HG03442 (cell line): Measurements from ENCODE around the gene KCNN4.

Experiments used
- ATAC-seq: cut with Tn5 transposase; IDR thresholded peaks from one replicate; pipeline ENCODE4 v1.9.1; 2021; ENCODE audit warnings: mild to moderate bottlenecking, moderate library complexity; ENCODE audit not compliant: unreplicated experiment

The KCNN4 gene

DNA sequence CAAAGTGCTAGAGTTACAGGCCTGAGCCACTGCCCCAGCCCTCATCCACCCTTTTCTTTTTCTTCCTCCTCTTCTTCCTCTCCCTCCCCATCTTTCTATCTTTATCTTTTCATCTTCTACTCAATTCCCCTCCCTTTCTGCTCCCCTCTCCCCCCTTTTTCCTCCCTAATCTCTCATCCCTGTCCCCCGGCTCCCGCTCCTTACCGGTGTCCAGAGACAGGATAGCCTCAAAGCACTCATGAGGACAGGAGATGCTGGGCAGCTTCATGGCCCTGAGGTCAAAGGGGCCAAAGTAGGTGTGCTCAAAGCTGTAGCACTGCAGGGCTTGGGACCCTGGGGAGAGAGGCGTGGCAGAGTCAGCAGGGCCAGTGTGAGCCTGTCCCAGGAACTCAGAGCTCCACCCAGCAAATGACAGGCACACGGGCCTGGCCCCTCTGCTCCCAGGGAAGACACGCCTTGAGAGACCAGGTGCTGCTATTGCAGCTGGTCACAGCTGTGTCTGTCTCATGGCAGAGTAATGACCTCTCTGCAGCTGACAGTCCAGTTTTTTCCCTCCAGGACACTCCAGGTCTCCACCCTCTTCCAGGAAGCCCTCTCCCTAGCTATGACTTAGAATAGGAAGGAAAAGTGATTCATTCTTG is 18.8 kb upstream of the KCNN4 start:
- no peak for ATAC-seq

DNA sequence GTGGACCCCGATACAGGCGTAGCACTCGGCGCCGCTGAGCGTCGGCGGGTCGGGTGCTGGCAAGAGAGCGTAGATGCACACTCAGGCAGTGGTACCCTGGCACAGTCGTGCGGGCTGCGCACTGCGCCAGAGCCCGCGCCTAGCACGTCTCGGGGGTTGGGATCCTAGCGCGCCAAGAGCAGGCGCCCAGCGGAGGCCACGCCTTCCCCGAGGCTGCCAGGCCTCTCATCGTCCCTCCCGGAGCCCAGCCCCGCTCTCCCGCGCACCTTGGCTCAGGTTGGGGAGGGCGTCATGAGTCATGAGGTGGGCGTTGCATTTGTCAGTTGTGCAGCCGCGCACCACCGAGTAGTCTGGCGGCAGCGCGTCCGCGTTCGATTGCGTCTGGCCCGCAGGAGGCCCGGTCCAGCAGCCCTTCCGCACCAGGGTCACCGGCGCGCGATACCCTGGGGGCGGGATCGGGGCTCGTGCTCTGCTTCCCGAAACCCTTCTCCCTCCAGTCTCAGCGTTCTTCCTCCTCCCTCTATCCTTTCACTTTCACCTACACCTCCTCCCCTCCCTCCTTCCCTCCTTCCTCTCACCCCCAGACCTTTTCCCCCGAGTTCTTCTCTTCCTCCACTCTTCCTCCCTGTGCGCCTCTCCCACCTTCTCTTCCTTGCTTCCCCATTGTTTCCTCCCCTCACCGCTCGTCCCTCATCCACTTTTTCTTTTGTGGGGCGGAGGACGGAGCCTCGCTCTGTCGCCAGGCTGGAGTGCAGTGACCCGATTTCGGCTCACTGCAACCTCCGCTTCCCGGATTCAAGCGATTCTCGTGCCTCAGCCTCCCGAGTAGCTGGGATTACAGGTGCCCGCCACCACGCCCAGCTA is 18.0 kb upstream of the KCNN4 start:
- ATAC-seq, result no peak

DNA sequence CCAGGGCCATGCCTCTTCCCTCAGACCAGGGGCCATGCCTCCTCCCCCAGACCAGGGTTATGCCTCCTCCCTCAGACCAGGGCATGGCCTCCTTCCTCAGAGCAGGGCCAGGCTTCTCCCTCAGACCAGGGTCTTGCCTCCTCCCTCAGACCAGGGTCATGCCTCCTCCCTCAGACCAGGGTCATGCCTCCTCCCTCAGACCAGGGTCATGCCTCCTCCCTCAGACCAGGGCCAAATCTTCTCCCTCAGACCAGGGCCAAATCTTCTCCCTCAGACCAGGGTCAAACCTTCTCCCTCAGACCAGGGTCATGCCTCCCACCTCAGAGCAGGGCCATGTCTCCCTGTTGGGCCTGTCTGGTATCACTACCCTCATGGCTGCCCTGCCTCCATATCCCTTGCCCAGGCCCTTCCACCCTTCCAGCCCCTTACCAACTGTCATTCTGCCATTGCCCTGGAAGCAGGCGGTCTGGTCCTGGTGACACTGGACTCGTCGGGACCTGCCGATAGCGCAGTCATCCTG is 17.3 kb upstream of the KCNN4 start:
- no peak for ATAC-seq

DNA sequence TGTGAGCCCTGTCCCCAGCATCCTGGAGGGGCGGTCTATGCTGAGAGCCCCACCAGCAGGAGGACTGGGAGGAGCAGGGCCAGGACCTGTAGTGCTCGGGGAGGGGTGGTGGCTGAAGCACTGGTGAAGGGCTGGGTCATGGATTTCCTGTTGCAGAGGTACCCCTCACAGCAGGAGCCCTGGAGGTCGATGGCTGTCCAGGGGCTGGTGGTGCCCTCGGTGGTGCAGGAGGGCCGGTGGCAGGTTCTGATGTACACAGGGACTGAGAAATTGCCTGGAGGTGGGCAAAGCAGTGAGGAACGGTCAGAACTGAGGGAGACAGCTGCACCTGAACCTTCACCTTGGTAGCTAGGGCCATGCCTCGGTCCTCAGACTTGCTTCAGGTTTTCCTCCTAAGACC is 16.8 kb upstream of the KCNN4 start:
- no peak for ATAC-seq

DNA sequence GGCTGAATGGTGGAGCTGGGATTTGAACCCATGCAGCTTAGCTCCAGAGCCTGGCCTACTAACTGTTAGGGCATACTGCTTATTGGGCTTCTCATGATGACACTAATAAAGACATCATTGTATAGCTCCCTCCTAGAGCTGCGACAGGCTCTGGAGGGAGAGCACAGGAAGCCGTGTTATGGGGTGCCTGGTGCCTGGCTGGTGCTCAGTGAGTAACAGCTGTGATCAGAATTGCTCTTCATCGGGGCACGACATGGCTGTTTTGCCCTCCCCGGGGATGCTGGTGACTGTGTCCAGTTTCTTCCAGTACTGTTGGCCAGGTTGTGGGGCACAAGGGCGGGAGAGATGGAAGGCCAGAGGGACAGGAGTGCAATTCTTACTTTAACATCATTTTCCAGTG is 16.3 kb upstream of the KCNN4 start:
- ATAC-seq, result no peak

DNA sequence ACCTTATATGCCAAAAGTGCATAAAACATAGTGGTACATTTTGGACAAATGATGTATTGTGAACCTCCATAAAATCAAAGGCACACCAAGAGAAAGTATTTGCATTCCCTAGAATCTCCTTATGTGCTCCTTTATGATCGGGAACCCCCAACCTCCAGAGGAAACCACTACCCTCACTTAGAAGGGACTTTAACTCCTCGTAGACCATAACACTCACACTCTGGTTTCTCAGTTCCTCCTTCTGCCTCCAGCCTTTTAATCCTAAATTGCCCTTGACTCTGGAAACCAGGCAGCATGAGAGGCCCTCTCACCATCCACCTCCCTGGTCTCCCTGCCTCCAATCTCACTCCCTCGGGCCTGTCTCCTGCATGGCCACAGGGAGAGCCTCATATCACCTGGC is 9.8 kb upstream of the KCNN4 start:
- ATAC-seq, result no peak

DNA sequence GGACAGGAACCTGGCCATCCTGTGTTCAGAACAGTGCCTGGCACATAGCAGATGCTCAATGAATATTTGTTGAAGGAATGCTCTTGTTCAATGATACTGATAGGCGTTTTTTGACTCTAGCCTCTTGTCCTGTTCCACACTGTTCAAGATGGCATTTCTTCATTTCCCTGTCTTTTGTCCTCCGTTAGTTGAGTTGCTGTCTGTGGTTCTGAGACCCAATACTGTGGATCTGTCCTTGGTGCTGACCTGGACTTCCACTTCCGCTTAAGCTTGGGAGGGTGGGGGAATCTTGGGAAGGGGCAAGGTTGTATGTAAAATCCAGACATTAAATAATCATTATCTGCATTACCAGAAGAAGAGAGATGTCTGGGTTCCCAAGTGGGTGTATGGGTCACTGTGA is 8.3 kb upstream of the KCNN4 start:
- ATAC-seq, result no peak

DNA sequence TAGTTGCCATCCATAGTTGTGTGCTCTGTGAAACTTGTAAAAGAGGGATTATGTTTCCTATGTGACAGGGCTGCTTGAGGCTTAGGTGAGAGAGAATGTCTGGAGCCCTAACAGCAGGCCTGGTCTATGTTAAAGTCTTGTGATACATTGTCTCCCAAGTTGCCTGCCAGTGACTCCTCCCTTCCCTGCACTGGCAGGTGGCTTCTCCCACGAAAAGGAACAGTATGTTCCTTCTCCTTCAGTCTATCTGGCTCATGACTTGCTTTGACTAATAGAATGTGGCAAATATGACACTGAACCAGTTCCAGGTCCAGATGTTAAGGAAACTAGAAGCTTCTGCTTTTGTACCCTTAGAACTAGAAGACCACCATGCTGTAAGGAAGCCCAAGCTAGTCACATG is 5.9 kb upstream of the KCNN4 start:
- ATAC-seq, result no peak

DNA sequence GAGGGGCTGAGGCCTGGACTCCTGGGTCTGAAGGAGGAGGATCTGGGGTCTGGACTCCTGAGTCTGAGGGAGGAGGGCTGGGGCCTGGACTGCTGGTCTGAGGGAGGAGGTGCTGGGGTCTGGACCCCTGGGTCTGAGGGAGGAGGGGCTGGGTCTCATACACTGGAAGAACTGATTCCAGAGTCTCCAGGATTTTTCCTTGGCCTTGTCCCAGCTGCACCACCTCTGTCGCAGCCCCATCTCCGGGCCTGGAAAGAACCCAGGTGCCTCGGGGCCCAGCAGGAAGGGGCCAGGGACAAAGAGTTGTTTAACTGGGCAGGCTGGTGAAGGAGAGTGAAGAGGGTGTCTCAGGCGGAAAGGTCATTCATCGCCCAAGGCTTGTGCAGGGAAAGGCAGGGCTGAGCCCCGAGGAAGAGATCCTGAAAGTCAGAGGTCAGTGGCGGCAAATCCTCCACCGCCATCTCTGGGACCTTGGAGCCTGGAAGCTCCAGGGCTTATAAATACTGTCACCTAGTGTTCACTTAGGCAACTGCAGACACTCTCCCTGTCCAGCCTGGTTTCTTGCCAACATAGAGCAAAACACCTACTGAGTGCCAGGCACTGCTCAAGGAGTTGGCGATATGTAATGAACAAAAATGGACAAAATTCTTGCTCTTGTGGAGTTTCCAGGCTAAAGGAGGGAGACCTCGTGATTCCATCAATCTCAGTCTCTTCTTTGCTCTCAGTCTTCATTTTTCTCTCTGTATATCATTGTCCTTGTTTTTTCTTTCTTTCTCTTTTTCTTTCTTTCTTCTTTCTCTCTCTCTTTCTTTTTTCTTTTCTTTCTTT is 4.4 kb upstream of the KCNN4 start:
- no peak for ATAC-seq

DNA sequence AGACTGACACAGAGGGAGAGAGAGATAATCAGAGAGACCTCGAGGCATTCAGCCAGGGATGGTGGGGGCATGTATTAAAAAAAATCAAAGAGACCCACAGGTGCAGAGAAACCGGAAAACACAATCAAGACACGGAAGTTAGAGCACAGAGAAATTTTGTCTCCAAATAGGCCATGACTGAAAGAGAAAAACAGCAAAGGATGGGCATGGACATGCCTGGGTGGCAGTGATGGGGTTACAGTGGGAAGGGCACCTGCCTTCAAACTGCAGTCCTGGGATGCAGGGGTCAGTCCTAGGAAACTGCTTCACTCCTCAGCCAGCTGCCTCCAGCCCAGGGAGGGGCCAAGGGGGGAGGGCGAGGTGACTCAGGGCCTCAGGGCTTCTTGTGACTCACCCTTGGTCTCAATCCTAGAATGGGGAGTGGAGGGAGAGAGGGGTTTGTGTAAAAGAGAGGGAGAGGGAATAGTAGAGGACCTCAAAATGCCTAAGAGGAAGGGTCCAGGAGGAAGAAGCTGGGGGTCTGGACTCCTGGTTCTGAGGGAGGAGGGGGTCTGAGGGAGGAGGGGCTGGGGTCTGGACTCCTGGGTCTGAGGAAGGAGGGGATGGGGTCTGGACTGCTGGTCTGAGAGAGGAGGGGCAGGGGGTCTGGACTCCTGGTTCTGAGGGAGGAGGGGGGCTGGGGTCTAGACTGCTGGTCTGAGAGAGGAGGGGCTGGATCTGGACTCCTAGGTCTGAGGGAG is 3.6 kb upstream of the KCNN4 start:
- no peak for ATAC-seq

DNA sequence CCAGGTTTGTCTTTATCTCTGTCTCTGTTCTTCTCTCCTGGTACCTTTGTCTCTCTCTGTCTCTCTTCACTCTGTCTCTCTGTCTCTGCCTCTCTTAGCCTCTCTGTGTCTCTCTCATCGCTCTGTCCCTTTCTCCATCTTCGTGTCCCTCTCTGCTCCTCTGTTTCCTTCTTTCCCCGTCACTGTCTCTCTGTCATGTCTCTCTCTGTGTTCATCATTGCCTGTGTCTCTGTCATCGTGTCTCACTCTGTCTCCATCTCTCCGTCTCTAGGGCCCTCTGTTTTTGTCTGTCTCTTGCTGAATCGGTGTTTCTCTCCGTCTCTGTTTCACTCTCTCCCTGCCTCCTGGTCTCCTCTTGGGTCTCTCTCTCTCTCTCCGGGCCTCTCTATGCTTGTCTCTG is 2.9 kb upstream of the KCNN4 start:
- no peak for ATAC-seq

DNA sequence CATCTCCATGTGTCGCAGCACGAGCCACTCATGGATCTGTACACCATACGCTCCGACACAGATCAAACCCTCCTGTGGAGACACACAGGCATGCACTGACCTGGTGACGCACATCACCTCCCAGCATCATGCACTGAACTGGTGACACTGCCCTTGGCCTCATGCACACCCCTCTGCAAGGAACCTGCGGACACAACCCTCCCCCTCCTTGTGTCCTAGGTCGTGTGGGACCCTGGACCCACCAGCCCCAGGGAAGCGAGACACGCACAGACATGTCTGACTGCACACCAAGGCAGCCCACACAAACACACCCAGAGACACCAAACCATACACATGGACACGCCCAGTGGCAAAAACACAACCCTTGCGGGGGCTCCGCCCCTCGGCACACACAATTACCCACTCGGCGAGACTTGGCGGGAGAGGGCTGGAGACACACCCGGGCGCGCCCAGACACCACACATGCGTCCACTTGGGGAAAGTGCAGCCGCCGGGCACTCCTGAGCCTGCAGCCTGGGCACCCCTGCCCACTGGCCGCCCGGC is 2.0 kb upstream of the KCNN4 start:
- ATAC-seq, result no peak

DNA sequence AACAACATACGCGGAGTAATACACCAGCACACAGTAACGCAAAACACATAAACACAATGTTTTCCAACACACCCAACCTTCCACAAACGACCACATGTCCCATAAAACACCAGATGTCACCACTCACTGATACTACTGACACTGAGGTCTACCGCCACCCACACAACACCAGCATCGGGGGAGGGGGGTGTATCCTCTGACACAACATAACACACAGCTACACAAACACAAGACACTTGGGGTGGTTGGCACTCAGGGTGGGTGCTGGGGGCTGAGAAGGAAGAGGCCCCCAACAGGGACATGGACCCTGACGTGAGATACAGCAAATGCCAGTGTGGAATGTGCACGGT is 1.5 kb upstream of the KCNN4 start:
- no peak for ATAC-seq

DNA sequence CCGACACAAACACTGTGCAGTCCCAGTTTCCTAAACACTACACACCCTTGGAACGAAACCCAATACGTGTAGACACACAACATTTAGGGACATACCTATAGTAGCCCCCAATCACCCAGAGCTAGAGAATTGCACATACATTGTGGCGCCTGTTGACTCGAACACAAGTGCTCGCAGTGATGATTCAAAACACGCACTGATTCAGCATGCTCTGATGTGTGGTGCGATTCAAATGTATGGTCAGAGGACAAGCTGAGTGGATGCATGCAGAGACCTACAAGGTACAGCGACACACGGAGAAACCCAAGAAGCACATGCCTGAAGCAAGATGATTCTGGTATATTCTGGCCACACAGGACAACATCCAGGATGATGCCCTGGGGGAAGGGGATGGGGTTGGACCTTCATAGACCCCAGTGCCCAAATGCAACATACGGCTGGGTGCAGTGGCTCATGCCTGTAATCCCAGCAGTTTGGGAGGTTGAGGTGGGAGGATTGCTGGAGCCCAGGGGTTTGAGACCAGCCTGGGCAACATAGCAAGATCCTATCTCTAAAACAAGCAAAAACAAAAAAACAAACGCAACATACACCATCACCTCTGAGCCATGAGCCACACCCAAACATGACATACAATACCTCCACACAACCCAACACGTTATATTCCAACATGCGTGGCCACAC is 997 bp upstream of the KCNN4 start:
- ATAC-seq, result no peak

DNA sequence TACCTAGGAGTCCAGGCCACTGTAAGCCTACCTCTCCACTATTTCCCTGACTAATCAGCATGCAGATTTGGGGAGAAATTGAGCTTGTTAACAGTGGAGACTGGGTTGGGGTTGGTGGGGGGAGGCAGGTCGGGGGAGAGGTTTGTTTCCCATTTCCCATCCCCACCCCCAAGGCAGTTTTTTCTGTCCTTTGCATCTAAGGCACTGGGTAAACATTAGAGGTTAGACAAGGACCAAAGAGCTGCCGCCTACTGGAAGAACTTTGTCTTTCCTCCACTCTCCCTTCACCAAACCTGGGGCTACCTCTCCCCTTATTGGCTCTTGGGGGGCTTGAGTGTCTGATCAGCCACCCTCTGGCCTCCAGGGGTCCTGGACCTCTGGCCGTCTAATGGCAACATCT is 953 bp downstream of the KCNN4 start:
- no peak for ATAC-seq

DNA sequence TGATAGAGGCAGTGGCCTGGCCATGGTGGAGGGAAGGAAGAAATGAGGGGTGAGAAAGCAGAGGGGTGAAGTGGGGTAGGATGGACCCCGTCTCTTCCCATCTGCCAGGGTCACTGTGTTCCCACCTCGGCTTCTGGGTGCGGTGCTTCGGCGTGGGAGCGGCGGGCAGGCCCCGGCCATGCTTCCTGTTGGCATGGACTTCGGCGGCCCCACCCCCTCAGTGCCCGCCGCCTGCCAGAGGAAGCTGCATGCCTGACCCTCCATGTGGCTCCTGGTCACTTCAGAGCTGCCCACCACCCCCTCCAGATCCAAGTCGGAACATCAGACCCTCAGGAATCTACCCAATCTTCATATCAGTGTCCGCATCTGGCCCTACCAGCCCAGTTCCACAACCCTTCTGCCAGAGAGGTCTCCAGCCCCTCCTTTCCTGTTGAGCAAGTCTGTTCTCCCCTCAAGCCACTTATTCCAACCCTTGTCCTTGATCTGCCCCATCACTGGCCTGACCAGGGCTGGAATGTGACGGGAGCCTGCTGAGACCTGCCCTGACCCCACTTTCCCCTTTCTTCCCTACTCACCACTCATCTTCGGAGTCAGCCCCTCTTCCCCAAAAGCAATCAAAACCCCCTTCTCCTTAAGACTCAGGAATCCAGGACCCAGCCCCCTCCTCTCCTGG is 1.5 kb downstream of the KCNN4 start:
- ATAC-seq, result no peak

DNA sequence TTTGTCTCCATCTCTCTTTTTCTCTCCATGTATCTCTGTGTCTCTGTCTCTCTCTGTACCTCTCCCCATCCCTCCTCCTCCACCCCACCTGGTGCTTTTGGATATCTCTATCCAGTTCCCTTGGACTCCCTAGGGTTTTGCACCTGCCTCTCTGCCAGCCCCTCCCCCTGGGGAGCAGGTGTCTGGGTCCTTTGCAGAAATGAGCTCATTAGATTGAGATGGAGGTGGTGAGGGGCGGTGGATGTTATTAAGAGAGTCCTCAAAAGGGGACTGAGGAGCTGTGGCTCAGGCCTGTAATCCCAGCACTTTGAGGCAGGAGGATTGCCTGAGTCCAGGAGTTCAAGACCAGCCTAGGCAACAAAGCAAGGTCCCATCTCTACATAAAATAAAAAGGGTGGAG is 2.1 kb downstream of the KCNN4 start:
- ATAC-seq, result no peak

DNA sequence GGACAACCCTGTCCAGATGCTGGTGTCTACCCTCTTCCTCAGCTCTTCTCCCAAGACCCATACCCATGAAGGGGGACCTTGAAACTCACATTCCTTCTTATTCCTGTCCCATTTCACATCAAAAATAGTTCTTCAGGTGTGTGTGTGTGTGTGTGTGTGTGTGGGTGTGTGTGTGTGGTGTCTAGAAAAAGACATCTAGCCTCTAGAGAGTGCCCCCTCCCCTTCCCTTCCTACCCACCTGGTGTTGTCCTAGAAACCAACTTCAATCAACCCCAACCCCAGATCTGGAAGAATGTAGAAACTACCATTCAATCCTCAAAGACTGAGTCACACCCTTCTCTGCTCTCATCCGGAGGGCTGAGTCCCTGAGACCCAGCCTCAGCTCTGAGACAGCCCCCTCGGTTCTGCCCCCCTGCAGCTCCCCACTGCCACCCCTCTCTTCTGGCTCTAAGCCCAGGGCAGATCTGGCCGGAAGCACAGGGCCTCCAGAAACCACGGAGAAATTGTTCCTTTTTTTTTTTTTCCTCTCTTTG is 3.5 kb downstream of the KCNN4 start:
- ATAC-seq, result no peak

DNA sequence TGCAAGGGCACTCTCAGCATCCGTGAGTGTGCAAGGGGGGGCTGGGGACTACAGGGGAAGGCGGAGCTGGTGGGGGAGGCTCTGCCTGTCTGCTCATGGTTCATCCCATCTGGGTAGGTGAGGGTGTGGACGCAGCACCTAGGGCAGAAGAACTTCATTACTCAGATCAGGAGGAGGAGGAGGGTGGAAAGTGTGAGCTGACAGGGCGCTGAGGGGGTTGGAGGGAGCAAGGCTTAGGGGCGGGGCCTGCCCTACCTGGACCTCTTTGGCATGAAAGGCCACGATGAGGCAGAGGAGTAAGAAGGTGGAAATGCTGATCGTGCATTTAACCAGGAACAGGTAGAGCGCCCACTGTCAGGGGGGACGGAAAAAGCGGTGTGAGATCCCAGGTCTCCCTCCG is 4.5 kb downstream of the KCNN4 start:
- ATAC-seq, result no peak
